ENCODE results near the gene AMOTL2.

Gene AMOTL2

DNA sequence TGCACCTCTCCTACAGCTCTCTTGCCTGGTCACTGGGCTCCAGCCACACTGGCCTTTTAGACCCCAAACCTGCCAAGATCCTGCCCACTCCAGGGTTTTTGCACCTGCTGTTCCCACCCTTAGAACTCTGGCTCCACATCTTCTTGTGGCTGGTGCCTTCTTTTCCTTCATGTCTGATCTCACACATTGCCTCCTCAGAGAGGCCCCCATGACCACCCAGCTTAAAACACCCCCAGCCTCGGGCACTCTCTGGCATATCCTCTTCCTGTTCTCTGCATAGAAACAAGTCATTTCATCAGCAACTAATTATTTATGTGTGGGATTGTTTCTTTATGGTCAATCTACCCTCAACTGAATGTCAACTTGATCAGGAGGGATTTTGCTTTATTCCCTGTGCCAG is 14.0 kb upstream of the AMOTL2 start:
- Histone ChIP-seq H3K4me3 (ENCODE audit: low read depth, low read length) (no peak overlapping the region), H3K27me3 (ENCODE audit: insufficient read depth, low read depth, severe bottlenecking) (no peaks in the 10 kb centered on the region), H3K36me3 (no peaks in the 10 kb centered on the region), H3K27ac (no peak overlapping the region), H3K9me3 (ENCODE audit: severe bottlenecking) (peaks cover 11% of the 10 kb centered on the region)
- DNase-seq: no peak
- TF ChIP-seq, protein P1, sequence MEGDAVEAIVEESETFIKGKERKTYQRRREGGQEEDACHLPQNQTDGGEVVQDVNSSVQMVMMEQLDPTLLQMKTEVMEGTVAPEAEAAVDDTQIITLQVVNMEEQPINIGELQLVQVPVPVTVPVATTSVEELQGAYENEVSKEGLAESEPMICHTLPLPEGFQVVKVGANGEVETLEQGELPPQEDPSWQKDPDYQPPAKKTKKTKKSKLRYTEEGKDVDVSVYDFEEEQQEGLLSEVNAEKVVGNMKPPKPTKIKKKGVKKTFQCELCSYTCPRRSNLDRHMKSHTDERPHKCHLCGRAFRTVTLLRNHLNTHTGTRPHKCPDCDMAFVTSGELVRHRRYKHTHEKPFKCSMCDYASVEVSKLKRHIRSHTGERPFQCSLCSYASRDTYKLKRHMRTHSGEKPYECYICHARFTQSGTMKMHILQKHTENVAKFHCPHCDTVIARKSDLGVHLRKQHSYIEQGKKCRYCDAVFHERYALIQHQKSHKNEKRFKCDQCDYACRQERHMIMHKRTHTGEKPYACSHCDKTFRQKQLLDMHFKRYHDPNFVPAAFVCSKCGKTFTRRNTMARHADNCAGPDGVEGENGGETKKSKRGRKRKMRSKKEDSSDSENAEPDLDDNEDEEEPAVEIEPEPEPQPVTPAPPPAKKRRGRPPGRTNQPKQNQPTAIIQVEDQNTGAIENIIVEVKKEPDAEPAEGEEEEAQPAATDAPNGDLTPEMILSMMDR (IDR thresholded peaks at IDR 0.05; ENCODE audit: low read depth, low read length): no peak

DNA sequence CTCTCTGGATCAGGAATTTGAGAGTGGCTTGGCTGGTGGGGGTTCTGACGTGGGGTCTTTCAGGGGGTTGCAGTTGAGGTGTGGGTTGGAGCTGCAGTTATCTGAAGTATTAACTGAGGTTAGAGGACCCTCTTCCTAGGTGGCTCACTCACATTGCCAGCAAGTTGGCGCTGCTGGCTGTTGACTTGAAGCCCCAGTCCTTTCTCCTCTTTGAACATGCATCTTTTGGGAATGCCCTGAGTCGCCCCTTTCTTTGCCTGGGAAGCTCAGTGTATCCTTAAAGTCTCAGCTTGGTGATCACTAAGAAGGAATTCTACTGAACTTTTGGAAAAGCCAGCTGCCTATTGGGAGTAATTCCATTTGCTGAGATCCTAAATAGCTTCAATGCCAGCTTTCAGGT is 13.0 kb upstream of the AMOTL2 start:
- Histone ChIP-seq H3K4me3 (ENCODE audit: low read depth, low read length) (no peak overlapping the region), H3K27me3 (ENCODE audit: insufficient read depth, low read depth, severe bottlenecking) (no peaks in the 10 kb centered on the region), H3K36me3 (no peaks in the 10 kb centered on the region), H3K9me3 (ENCODE audit: severe bottlenecking) (peaks cover 11% of the 10 kb centered on the region), H3K27ac (no peak overlapping the region)
- TF ChIP-seq, protein P1 (IDR thresholded peaks at IDR 0.05; ENCODE audit: low read depth, low read length): no peak
- DNase-seq: no peak

DNA sequence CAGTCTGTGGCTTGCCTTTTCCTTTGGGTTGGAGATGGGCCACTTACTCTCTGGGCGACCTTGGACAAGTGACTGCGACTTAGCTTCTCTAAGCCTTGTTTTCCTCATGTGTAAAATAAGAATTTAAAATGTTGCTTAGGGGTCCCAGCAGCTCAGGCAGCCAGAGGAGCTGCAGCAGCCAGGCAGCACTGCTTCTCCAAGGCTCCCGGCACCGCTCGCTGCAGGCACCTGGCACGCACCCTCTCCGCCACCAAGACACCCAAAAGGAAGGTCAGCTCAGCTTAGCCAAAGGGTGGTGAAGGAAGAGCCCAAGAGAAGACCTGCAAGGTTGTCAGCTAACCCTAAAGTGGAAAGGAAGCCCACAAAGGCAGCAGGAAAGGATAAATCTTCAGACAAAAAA is 10.7 kb upstream of the AMOTL2 start:
- no peak overlapping the region for H3K4me3 ChIP-seq (ENCODE audit: low read depth, low read length)
- H3K9me3 ChIP-seq (ENCODE audit: severe bottlenecking): peaks cover 8% of the 10 kb centered on the region
- H3K27me3 ChIP-seq (ENCODE audit: insufficient read depth, low read depth, severe bottlenecking): no peaks in the 10 kb centered on the region
- no peak for DNase-seq
- no peaks in the 10 kb centered on the region for H3K36me3 ChIP-seq
- TF ChIP-seq, protein P1 (IDR thresholded peaks at IDR 0.05; ENCODE audit: low read depth, low read length): no peak
- H3K27ac ChIP-seq: no peak overlapping the region

GRCh38 chr3:134381831-134382442 is 7.7 kb upstream of the AMOTL2 start:
- TF ChIP-seq, protein P1 (IDR thresholded peaks at IDR 0.05; ENCODE audit: low read depth, low read length): no peak
- H3K27me3 ChIP-seq (ENCODE audit: insufficient read depth, low read depth, severe bottlenecking): no peaks in the 10 kb centered on the region
- DNase-seq: no peak
- H3K36me3 ChIP-seq: no peaks in the 10 kb centered on the region
- no peak overlapping the region for H3K27ac ChIP-seq
- no peak overlapping the region for H3K4me3 ChIP-seq (ENCODE audit: low read depth, low read length)
- peaks cover 5% of the 10 kb centered on the region for H3K9me3 ChIP-seq (ENCODE audit: severe bottlenecking)

GRCh38 chr3:134381076-134381475 is 6.8 kb upstream of the AMOTL2 start:
- peaks cover 5% of the 10 kb centered on the region for H3K9me3 ChIP-seq (ENCODE audit: severe bottlenecking)
- H3K27ac ChIP-seq: no peak overlapping the region
- no peaks in the 10 kb centered on the region for H3K27me3 ChIP-seq (ENCODE audit: insufficient read depth, low read depth, severe bottlenecking)
- no peak for DNase-seq
- H3K36me3 ChIP-seq: no peaks in the 10 kb centered on the region
- TF ChIP-seq, protein P1 (IDR thresholded peaks at IDR 0.05; ENCODE audit: low read depth, low read length): no peak
- no peak overlapping the region for H3K4me3 ChIP-seq (ENCODE audit: low read depth, low read length)

GRCh38 chr3:134380249-134380648 is 6.0 kb upstream of the AMOTL2 start:
- no peak for DNase-seq
- H3K27ac ChIP-seq: no peak overlapping the region
- no peak overlapping the region for H3K4me3 ChIP-seq (ENCODE audit: low read depth, low read length)
- H3K27me3 ChIP-seq (ENCODE audit: insufficient read depth, low read depth, severe bottlenecking): no peaks in the 10 kb centered on the region
- H3K36me3 ChIP-seq: no peaks in the 10 kb centered on the region
- H3K9me3 ChIP-seq (ENCODE audit: severe bottlenecking): peaks cover 5% of the 10 kb centered on the region
- TF ChIP-seq, protein P1 (IDR thresholded peaks at IDR 0.05; ENCODE audit: low read depth, low read length): no peak

All from WERI-Rb-1 (cell line).